Caco-2 (cell line): ENCODE measurements around the gene TMEM259. TPM values are rescaled to one million over a fixed set of nuclear protein-coding genes. Genes with fewer than 3 reads are reported as not detected.

Source experiments
- BruUV-seq: library from RNA; stranded (reverse); fragments of 400-500 nt; replicated peaks from 2 replicates; lab custom pipeline; 2021; lab: Mats Ljungman, UMichigan
- CTCF ChIA-PET: fragments of 300-600 bp; sonication (Branson Sonifier 250); formaldehyde crosslinking; loops from one replicate; lab custom pipeline; 2022; ENCODE audit warnings: antibody characterized with exemption; lab: Charles Lee
- POLR2A ChIA-PET: fragments of 300-600 bp; sonication (Branson Sonifier 250); formaldehyde crosslinking; loops from one replicate; lab custom pipeline; 2022; ENCODE audit warnings: antibody characterized with exemption; lab: Charles Lee
- DNase-seq, 2 experiments: peaks; one replicate each; pipeline versions ENCODE4 v3.0.0 to v3.0.0-alpha.2; 2020 to 2022
- H3K27me3 ChIP-seq: replicated peaks from 2 replicates; pipeline ENCODE4 v1.6.0; 2011; ENCODE audit warnings: low read length; ENCODE audit not compliant: control insufficient read depth, insufficient read depth
- H3K36me3 ChIP-seq: 2 replicates; pipeline ENCODE4 v1.5.1; 2011; ENCODE audit warnings: low read length; ENCODE audit not compliant: control insufficient read depth, insufficient read depth
- H3K4me1 ChIP-seq: fragments of 250-450 bp; sonication (Bioruptor Pico); 2 replicates; pipeline ENCODE4 v1.5.1; 2020; ENCODE audit warnings: mild to moderate bottlenecking
- H3K4me3 ChIP-seq: 2 replicates; pipeline ENCODE4 v1.5.1; 2011; ENCODE audit warnings: low read depth, mild to moderate bottlenecking, control low read depth, low read length
- H3K9me3 ChIP-seq: fragments of 250-450 bp; sonication (Bioruptor Pico); 2 replicates; pipeline ENCODE4 v1.5.1; 2020; ENCODE audit warnings: mild to moderate bottlenecking, moderate library complexity
- H3K27ac Mint-ChIP-seq: one replicate; pipeline ENCODE4 v1.8.0; 2022; ENCODE audit warnings: mixed read lengths; ENCODE audit not compliant: unreplicated experiment
- H3K27me3 Mint-ChIP-seq: one replicate; pipeline ENCODE4 v1.8.0; 2022; ENCODE audit warnings: mixed read lengths; ENCODE audit not compliant: insufficient read depth, unreplicated experiment
- H3K36me3 Mint-ChIP-seq: one replicate; pipeline ENCODE4 v1.8.0; 2022; ENCODE audit warnings: mild to moderate bottlenecking, mixed read lengths; ENCODE audit not compliant: insufficient read depth, unreplicated experiment
- H3K4me1 Mint-ChIP-seq: one replicate; pipeline ENCODE4 v1.8.0; 2022; ENCODE audit warnings: low read depth, mixed read lengths; ENCODE audit not compliant: unreplicated experiment
- H3K4me3 Mint-ChIP-seq: one replicate; pipeline ENCODE4 v1.8.0; 2022; ENCODE audit warnings: mild to moderate bottlenecking, moderate library complexity, mixed read lengths; ENCODE audit not compliant: unreplicated experiment
- H3K9me3 Mint-ChIP-seq: one replicate; pipeline ENCODE4 v1.8.0; 2022; ENCODE audit warnings: mixed read lengths; ENCODE audit not compliant: unreplicated experiment
- CTCF ChIP-seq, 2 experiments: fragments of 200-600 bp in 1 of 2; IDR thresholded peaks; 1 replicate in 1 of 2; 2 replicates in 1 of 2; pipeline versions ENCODE4 v1.5.1 to v1.8.0; 2011 to 2022; ENCODE audit warnings: antibody characterized with exemption in 1 of 2, control low read depth in 1 of 2, inconsistent platforms in 1 of 2, low read depth in 1 of 2, low read length in 1 of 2, mild to moderate bottlenecking in 1 of 2, moderate library complexity in 1 of 2; ENCODE audit not compliant: insufficient read depth in 1 of 2, severe bottlenecking in 1 of 2, unreplicated experiment in 1 of 2
- intact Hi-C: fragments of 100-400 bp; cut with micrococcal nuclease; formaldehyde crosslinking; loops from one replicate; pipeline ENCODE4 v1.10.0; 2022; ENCODE audit not compliant: unreplicated experiment
- total RNA-seq: library from RNA; stranded (reverse); gene quantifications from 2 replicates; pipeline ENCODE4 v1.2.3, GENCODE V29; 2022

TMEM259 gene
- total RNA-seq, 1 experiment from 2014 or later = 148 TPM

GRCh38 chr19:1035998-1036621 is 15.2 kb upstream of the TMEM259 start:
- Mint-ChIP-seq H3K9me3 (no peaks in the 10 kb centered on the region), H3K4me1 (no peaks in the 10 kb centered on the region), H3K4me3 (no peak overlapping the region), H3K27ac (no peak overlapping the region), H3K27me3 (no peaks in the 10 kb centered on the region), H3K36me3 (peaks cover 82% of the 10 kb centered on the region)
- no peak for DNase-seq
- ChIA-PET CTCF (no interaction called here), POLR2A (no interaction called here)
- BruUV-seq = no TSS peak
- peaks cover 5% of the 10 kb centered on the region; the same call in 1 of the 2 replicates for H3K4me1 ChIP-seq
- H3K36me3 ChIP-seq = peaks cover 6% of the 10 kb centered on the region
- TF ChIP-seq CTCF (IDR thresholded peaks at IDR 0.05; ENCODE audit: insufficient read depth in 1 of 2, low read depth in 1 of 2, low read length in 1 of 2, severe bottlenecking in 1 of 2, unreplicated experiment in 1 of 2) = peak in 1 of 2 experiments; percentile 20
- no peaks in the 10 kb centered on the region for H3K9me3 ChIP-seq
- H3K27me3 ChIP-seq = no peaks in the 10 kb centered on the region
- no peak overlapping the region for H3K4me3 ChIP-seq
- intact Hi-C loops = no loop called here

- no peak for TF ChIP-seq CTCF (IDR thresholded peaks at IDR 0.05; ENCODE audit: insufficient read depth in 1 of 2, low read depth in 1 of 2, low read length in 1 of 2, severe bottlenecking in 1 of 2, unreplicated experiment in 1 of 2)
- H3K9me3 ChIP-seq = no peaks in the 10 kb centered on the region
- Mint-ChIP-seq H3K27me3 (no peaks in the 10 kb centered on the region), H3K9me3 (no peaks in the 10 kb centered on the region), H3K4me3 (no peak overlapping the region), H3K4me1 (peaks cover 6% of the 10 kb centered on the region), H3K27ac (no peak overlapping the region), H3K36me3 (peaks cover 67% of the 10 kb centered on the region)
- POLR2A ChIA-PET = no interaction called here
- no peak for DNase-seq
- CTCF ChIA-PET = no interaction called here
- H3K4me3 ChIP-seq = no peak overlapping the region
- no TSS peak for BruUV-seq
- no peaks in the 10 kb centered on the region for H3K27me3 ChIP-seq
- peaks cover 7% of the 10 kb centered on the region; the same call in 1 of the 2 replicates for H3K4me1 ChIP-seq
- H3K36me3 ChIP-seq = peaks cover 6% of the 10 kb centered on the region
- intact Hi-C loops = no loop called here
Observed at GRCh38 chr19:1032264-1032867, 11.4 kb upstream of the TMEM259 start.

DNA sequence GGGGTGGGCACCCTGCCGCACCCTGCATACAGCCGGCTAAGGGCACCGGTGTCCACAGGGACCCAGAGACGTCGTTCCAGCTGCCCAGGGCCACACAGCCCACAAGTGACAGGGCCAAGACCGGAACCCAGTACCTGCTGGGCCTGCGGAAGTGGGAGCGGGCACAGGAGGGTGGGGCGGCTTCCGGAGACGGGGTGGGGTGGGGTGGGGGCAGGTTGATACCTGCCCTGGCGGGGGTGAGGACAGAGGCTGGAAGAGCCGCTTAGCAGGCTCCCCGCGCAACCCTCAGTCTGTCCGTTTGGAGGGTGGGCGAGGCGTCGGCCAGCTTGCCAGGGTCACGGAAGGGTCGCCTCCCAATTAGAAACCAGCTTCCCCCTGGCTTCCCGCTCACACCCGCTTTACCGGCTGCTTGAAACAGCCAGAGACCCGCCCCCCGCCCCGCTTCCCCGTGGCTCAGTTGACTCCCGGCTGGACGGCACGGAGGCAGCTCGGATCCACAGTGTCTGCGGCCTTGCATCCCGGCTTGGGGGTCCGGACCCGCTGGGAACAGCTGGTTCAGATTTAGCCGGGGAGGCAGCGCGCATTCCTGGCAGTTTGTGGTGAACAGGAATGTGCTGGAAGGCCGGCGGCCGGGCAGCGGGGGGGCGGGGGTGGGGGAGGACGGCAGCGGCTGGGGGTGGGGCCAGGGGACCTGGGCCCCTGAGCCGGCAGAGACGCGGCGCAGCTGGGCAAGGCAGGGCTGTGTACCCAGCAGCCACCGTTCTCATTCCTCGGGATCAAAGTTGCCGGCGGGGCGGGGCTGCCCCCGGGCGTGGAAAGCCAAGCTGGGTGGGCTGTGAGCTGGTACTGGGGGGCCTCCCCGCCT is 7.4 kb upstream of the TMEM259 start:
- peak; percentile 82 to 85 for DNase-seq
- CTCF ChIA-PET = interaction anchor here (1.1 to 1.5 kb wide), 2 partner anchors 14 to 36 kb away, joined by 3 to 9 read pairs; no protein-coding TSS in a partner anchor
- peak overlapping the region; percentile 45 for H3K27ac Mint-ChIP-seq

More for the DNA sequence above, 7.4 kb upstream of the TMEM259 start:
- Histone ChIP-seq H3K27me3 (no peaks in the 10 kb centered on the region), H3K4me1 (peaks cover 7% of the 10 kb centered on the region; the same call in 1 of the 2 replicates), H3K4me3 (peak overlapping the region; percentile 73), H3K36me3 (peaks cover 4% of the 10 kb centered on the region; the same call in 1 of the 2 replicates), H3K9me3 (no peaks in the 10 kb centered on the region)
- TF ChIP-seq CTCF (IDR thresholded peaks at IDR 0.05; ENCODE audit: insufficient read depth in 1 of 2, low read depth in 1 of 2, low read length in 1 of 2, severe bottlenecking in 1 of 2, unreplicated experiment in 1 of 2) = no peak
- Mint-ChIP-seq H3K4me1 (peaks cover 13% of the 10 kb centered on the region), H3K4me3 (peak overlapping the region; percentile 81), H3K36me3 (peaks cover 45% of the 10 kb centered on the region), H3K9me3 (no peaks in the 10 kb centered on the region), H3K27me3 (no peaks in the 10 kb centered on the region)
- intact Hi-C loops = loop anchor here (1.0 to 10.0 kb wide), 2 partner anchors 12 to 77 kb away; partner anchors contain the start of genes ABCA7 and GPX4
- BruUV-seq = no TSS peak
- POLR2A ChIA-PET = interaction anchor here (0.5 to 1.4 kb wide), 9 partner anchors 12 to 275 kb away, joined by 3 to 9 read pairs (median 6); partner anchors contain the start of genes ABCA7 and WDR18
